ENCODE measurements around the gene CHML.

The CHML gene

GRCh38 chr1:241627453-241628259 lies 12.5 kb downstream of the CHML start:
- Histone ChIP-seq H3K9me3 (ENCODE audit: insufficient read depth, low read depth, low read length) (no peaks in the 10 kb centered on the region), H3K4me1 (ENCODE audit: insufficient read depth, low read length, poor library complexity, severe bottlenecking) (no peaks in the 10 kb centered on the region), H3K9me2 (replicated peaks; ENCODE audit: low read depth, low read length) (no peaks in the 10 kb centered on the region), H3K9ac (ENCODE audit: low read depth, low read length, poor library complexity, severe bottlenecking) (no peak overlapping the region), H3K4me3 (ENCODE audit: low read length, poor library complexity, severe bottlenecking) (no peak overlapping the region), H3K36me3 (ENCODE audit: insufficient read depth, low read length) (no peaks in the 10 kb centered on the region), H3K27me3 (ENCODE audit: insufficient read depth, low read length, poor library complexity, severe bottlenecking) (no peaks in the 10 kb centered on the region), H4K20me1 (ENCODE audit: insufficient read depth, low read length, poor library complexity, severe bottlenecking) (no peaks in the 10 kb centered on the region), H3K4me2 (ENCODE audit: low read depth, low read length, poor library complexity, severe bottlenecking) (no peak overlapping the region), H2AFZ (ENCODE audit: low read length) (0 out of 2 replicates have a peak overlapping the region, but pooled peaks have one; percentile 7), H3K79me2 (ENCODE audit: insufficient read depth, low read length) (no peaks in the 10 kb centered on the region), H3F3A (ENCODE audit: low read depth) (no peaks in the 10 kb centered on the region)
- TF ChIP-seq CTCF (conservative IDR thresholded peaks at IDR 0.05; ENCODE audit: low read length) (peak; percentile 80), EZH2phosphoT487 (IDR thresholded peaks at IDR 0.05; ENCODE audit: borderline replicate concordance) (no peak)

DNA sequence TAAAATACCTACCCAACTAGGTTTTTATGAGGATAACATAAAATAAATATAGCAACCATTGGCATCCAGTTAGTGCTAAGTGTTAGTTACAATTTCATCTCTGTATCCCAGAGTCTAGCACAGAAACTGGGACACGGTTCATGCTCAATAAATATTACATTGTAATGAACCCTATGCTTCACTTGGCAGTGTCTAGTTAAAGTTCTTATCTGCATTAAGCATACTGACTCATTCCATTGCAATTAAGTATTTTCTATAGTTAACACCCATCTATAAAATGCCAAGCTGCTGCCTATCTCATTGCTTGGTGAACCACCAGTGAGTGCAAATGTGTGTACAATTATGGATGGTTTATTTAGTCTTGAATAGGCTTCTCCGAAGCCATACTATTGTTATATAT lies 15.2 kb downstream of the CHML start:
- Histone ChIP-seq H3K4me1 (ENCODE audit: insufficient read depth, low read length, poor library complexity, severe bottlenecking) (no peaks in the 10 kb centered on the region), H3K4me3 (ENCODE audit: low read length, poor library complexity, severe bottlenecking) (no peak overlapping the region), H3K27me3 (ENCODE audit: insufficient read depth, low read length, poor library complexity, severe bottlenecking) (no peaks in the 10 kb centered on the region), H3K79me2 (ENCODE audit: insufficient read depth, low read length) (no peaks in the 10 kb centered on the region), H4K20me1 (ENCODE audit: insufficient read depth, low read length, poor library complexity, severe bottlenecking) (no peaks in the 10 kb centered on the region), H3K9me2 (replicated peaks; ENCODE audit: low read depth, low read length) (no peaks in the 10 kb centered on the region), H2AFZ (ENCODE audit: low read length) (no peak overlapping the region), H3K36me3 (ENCODE audit: insufficient read depth, low read length) (no peaks in the 10 kb centered on the region), H3F3A (ENCODE audit: low read depth) (no peaks in the 10 kb centered on the region), H3K9ac (ENCODE audit: low read depth, low read length, poor library complexity, severe bottlenecking) (no peak overlapping the region), H3K4me2 (ENCODE audit: low read depth, low read length, poor library complexity, severe bottlenecking) (no peak overlapping the region), H3K9me3 (ENCODE audit: insufficient read depth, low read depth, low read length) (no peaks in the 10 kb centered on the region)
- TF ChIP-seq EZH2phosphoT487 (IDR thresholded peaks at IDR 0.05; ENCODE audit: borderline replicate concordance), result no peak
- TF ChIP-seq CTCF (conservative IDR thresholded peaks at IDR 0.05; ENCODE audit: low read length), result no peak

DNA sequence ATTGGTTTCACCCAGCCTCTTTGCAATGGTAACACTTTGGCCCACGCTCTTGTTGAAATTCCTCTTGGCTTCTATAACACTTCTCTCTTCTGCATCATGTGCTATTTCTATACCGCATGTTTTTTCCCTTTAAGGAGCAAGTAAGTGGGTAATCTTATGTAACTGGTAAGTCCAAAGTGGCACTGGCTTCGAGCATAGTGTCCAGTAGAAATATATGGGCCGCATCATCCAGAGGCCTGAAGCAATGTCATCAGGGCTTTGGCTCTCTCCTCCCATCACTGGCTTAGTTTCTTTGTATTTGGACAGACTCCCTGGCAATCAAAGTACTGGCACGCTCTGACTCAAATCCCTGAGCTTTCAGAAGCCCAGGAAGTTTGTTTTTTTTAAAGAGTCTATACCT lies 17.5 kb downstream of the CHML start:
- Histone ChIP-seq H3K4me3 (ENCODE audit: low read length, poor library complexity, severe bottlenecking) (no peak overlapping the region), H2AFZ (ENCODE audit: low read length) (no peak overlapping the region), H3K9me2 (replicated peaks; ENCODE audit: low read depth, low read length) (no peaks in the 10 kb centered on the region), H3K79me2 (ENCODE audit: insufficient read depth, low read length) (no peaks in the 10 kb centered on the region), H4K20me1 (ENCODE audit: insufficient read depth, low read length, poor library complexity, severe bottlenecking) (no peaks in the 10 kb centered on the region), H3F3A (ENCODE audit: low read depth) (no peaks in the 10 kb centered on the region), H3K9ac (ENCODE audit: low read depth, low read length, poor library complexity, severe bottlenecking) (no peak overlapping the region), H3K9me3 (ENCODE audit: insufficient read depth, low read depth, low read length) (no peaks in the 10 kb centered on the region), H3K36me3 (ENCODE audit: insufficient read depth, low read length) (no peaks in the 10 kb centered on the region), H3K4me2 (ENCODE audit: low read depth, low read length, poor library complexity, severe bottlenecking) (no peak overlapping the region), H3K4me1 (ENCODE audit: insufficient read depth, low read length, poor library complexity, severe bottlenecking) (no peaks in the 10 kb centered on the region), H3K27me3 (ENCODE audit: insufficient read depth, low read length, poor library complexity, severe bottlenecking) (no peaks in the 10 kb centered on the region)
- TF ChIP-seq CTCF (conservative IDR thresholded peaks at IDR 0.05; ENCODE audit: low read length), result no peak
- TF ChIP-seq EZH2phosphoT487 (IDR thresholded peaks at IDR 0.05; ENCODE audit: borderline replicate concordance), result no peak
